ENCODE measurements around the gene GPR83.

- TF ChIP-seq EZH2 (IDR thresholded peaks at IDR 0.05; ENCODE audit: borderline replicate concordance, insufficient read depth, low read length, poor library complexity, severe bottlenecking) (no peak), CTCF (IDR thresholded peaks at IDR 0.05; ENCODE audit: poor library complexity, severe bottlenecking) (no peak), SMC3 (conservative IDR thresholded peaks at IDR 0.05; ENCODE audit: poor library complexity) (no peak)
Observed at GRCh38 chr11:94402355-94402754, 1.1 kb upstream of the GPR83 start.

All from neural cell (in vitro differentiated cells).